Trophoblast cell (in vitro differentiated cells and primary cell): ENCODE measurements around the gene RAB27B.

ENCODE experiments used
- DNase-seq, 2 donors: peaks; one replicate each; pipeline ENCODE4 v3.0.0-alpha.2; 2016
- H2AFZ ChIP-seq: 2 replicates; pipeline ENCODE4 v1.6.1; 2013; ENCODE audit warnings: low read length, moderate library complexity, mild to moderate bottlenecking; ENCODE audit not compliant: insufficient read depth, poor library complexity
- H2AK5ac ChIP-seq: 2 replicates; pipeline ENCODE4 v1.6.1; 2013; ENCODE audit warnings: mild to moderate bottlenecking, low read length
- H2BK120ac ChIP-seq: 2 replicates; pipeline ENCODE4 v1.6.1; 2013; ENCODE audit warnings: low read length, mild to moderate bottlenecking, moderate library complexity; ENCODE audit not compliant: insufficient read depth, poor library complexity
- H2BK12ac ChIP-seq: 2 replicates; pipeline ENCODE4 v1.6.1; 2013; ENCODE audit warnings: mild to moderate bottlenecking, low read length, moderate library complexity
- H2BK5ac ChIP-seq: 2 replicates; pipeline ENCODE4 v1.6.1; 2013; ENCODE audit warnings: low read length, low read depth, moderate library complexity, mild to moderate bottlenecking; ENCODE audit not compliant: poor library complexity
- H3K14ac ChIP-seq: 2 replicates; pipeline ENCODE4 v1.6.1; 2013; ENCODE audit warnings: mild to moderate bottlenecking, low read length
- H3K18ac ChIP-seq: 2 replicates; pipeline ENCODE4 v1.6.1; 2013; ENCODE audit warnings: mild to moderate bottlenecking, low read length
- H3K23ac ChIP-seq: 2 replicates; pipeline ENCODE4 v1.6.1; 2013; ENCODE audit warnings: low read length
- H3K27ac ChIP-seq: 2 replicates; pipeline ENCODE4 v1.5.1; 2013; ENCODE audit warnings: low read depth, mild to moderate bottlenecking, inconsistent platforms, low read length, moderate library complexity
- H3K27me3 ChIP-seq: 2 replicates; pipeline ENCODE4 v1.6.1; 2013; ENCODE audit warnings: inconsistent platforms, mild to moderate bottlenecking, low read length, moderate library complexity; ENCODE audit not compliant: insufficient read depth
- H3K36me3 ChIP-seq, 2 experiments: 1 replicate in 1 of 2; 2 replicates in 1 of 2; pipeline ENCODE4 v1.6.1; 2013; ENCODE audit warnings: low read length in 2 of 2, mild to moderate bottlenecking in 2 of 2, moderate library complexity in 1 of 2; ENCODE audit not compliant: insufficient read depth in 2 of 2, control insufficient read depth in 1 of 2
- H3K4ac ChIP-seq: 2 replicates; pipeline ENCODE4 v1.6.1; 2013; ENCODE audit warnings: low read depth, mild to moderate bottlenecking, low read length, moderate library complexity
- H3K4me1 ChIP-seq, 2 experiments: 1 replicate in 1 of 2; 2 replicates in 1 of 2; pipeline ENCODE4 v1.6.1; 2013; ENCODE audit warnings: low read length in 2 of 2, mild to moderate bottlenecking in 2 of 2, moderate library complexity in 1 of 2; ENCODE audit not compliant: insufficient read depth in 2 of 2, control insufficient read depth in 1 of 2
- H3K4me2 ChIP-seq: 2 replicates; pipeline ENCODE4 v1.6.1; 2013; ENCODE audit warnings: inconsistent platforms, mild to moderate bottlenecking, low read length, moderate library complexity
- H3K4me3 ChIP-seq: 2 replicates; pipeline ENCODE4 v1.5.1; 2013; ENCODE audit warnings: mild to moderate bottlenecking, low read depth, low read length, inconsistent platforms
- H3K79me1 ChIP-seq: one replicate; pipeline ENCODE4 v1.6.1; 2013; ENCODE audit warnings: low read length
- H3K79me2 ChIP-seq: 2 replicates; pipeline ENCODE4 v1.6.1; 2013; ENCODE audit warnings: low read length, mild to moderate bottlenecking; ENCODE audit not compliant: control insufficient read depth, insufficient read depth, poor library complexity
- H3K9ac ChIP-seq: 2 replicates; pipeline ENCODE4 v1.6.1; 2013; ENCODE audit warnings: mild to moderate bottlenecking, low read length
- H3K9me3 ChIP-seq: 2 replicates; pipeline ENCODE4 v1.6.1; 2013; ENCODE audit warnings: low read depth, mild to moderate bottlenecking, control low read depth, inconsistent platforms, low read length; ENCODE audit not compliant: insufficient read depth
- H4K12ac ChIP-seq: 2 replicates; pipeline ENCODE4 v1.6.1; 2013; ENCODE audit warnings: low read depth, mild to moderate bottlenecking, low read length, moderate library complexity
- H4K8ac ChIP-seq: 2 replicates; pipeline ENCODE4 v1.6.1; 2013; ENCODE audit warnings: low read depth, mild to moderate bottlenecking, low read length, moderate library complexity
- H4K91ac ChIP-seq: one replicate; pipeline ENCODE4 v1.6.1; 2013; ENCODE audit warnings: low read depth, mild to moderate bottlenecking, low read length, moderate library complexity
- WGBS: extraction: QIAGEN DNeasy Blood & Tissue Kit; methylation state at CpG from one replicate; pipeline ENCODE4 v1.1.7; 2013; ENCODE audit warnings: missing lambda C conversion rate; ENCODE audit not compliant: insufficient read length, insufficient coverage; ENCODE audit errors: extremely low coverage; 5-methylcytosine and 5-hydroxymethylcytosine counted together

Gene RAB27B

DNA sequence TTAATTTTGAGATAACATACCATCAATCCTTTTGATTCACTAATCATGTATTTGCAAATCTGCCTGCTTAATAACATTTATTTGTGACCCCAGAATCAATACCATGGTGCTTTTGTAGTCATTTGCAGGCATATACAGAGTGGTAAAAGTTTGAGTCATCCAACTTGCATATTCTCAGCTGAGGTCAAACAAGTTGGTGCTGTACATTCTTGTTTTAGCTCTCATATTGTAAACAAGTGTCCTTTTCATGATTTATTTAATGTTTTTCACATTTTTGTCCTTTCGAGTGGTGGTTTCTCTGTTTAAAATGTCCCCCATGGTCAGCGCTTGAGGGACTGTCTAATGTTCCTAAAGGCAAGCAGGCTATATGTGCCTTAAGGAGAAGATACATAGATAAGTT lies 17.5 kb downstream of the RAB27B start:
- Histone ChIP-seq H3K18ac (no peak overlapping the region), H3K9ac (no peak overlapping the region), H3K4ac (no peak overlapping the region), H4K12ac (no peak overlapping the region), H2BK12ac (no peak overlapping the region), H3K4me3 (no peak overlapping the region), H2BK5ac (no peak overlapping the region), H3K23ac (no peak overlapping the region), H3K4me2 (no peak overlapping the region), H3K79me2 (no peaks in the 10 kb centered on the region), H4K8ac (no peak overlapping the region), H3K36me3 (no peaks in the 10 kb centered on the region), H4K91ac (no peak overlapping the region), H3K14ac (no peak overlapping the region), H3K27ac (no peak overlapping the region), H3K27me3 (no peaks in the 10 kb centered on the region), H2AK5ac (no peak overlapping the region), H3K9me3 (no peaks in the 10 kb centered on the region), H2BK120ac (no peak overlapping the region), H3K79me1 (no peaks in the 10 kb centered on the region), H2AFZ (no peak overlapping the region), H3K4me1 (no peaks in the 10 kb centered on the region)
- no CpG with 5 or more reads among the region's 2 CpGs for WGBS
- DNase-seq: no peak

- H3K4me1 ChIP-seq: no peaks in the 10 kb centered on the region
- no peak overlapping the region for H4K91ac ChIP-seq
- DNase-seq: no peak
- H3K4me3 ChIP-seq: no peak overlapping the region
- H4K8ac ChIP-seq: no peak overlapping the region
- no peak overlapping the region for H2BK5ac ChIP-seq
- no peak overlapping the region for H4K12ac ChIP-seq
- no peaks in the 10 kb centered on the region for H3K36me3 ChIP-seq
- H2AK5ac ChIP-seq: no peak overlapping the region
- H3K4ac ChIP-seq: no peak overlapping the region
- no peak overlapping the region for H3K27ac ChIP-seq
- H3K9me3 ChIP-seq: no peaks in the 10 kb centered on the region
- H3K79me2 ChIP-seq: no peaks in the 10 kb centered on the region
- no peak overlapping the region for H2BK12ac ChIP-seq
- H3K27me3 ChIP-seq: no peaks in the 10 kb centered on the region
- H2BK120ac ChIP-seq: no peak overlapping the region
- H3K4me2 ChIP-seq: no peak overlapping the region
- H2AFZ ChIP-seq: no peak overlapping the region
- WGBS: no CpG with 5 or more reads among the region's 1 CpG
- no peak overlapping the region for H3K18ac ChIP-seq
- no peaks in the 10 kb centered on the region for H3K79me1 ChIP-seq
- H3K23ac ChIP-seq: no peak overlapping the region
- no peak overlapping the region for H3K9ac ChIP-seq
- no peak overlapping the region for H3K14ac ChIP-seq
Measured at GRCh38 chr18:54848121-54848520, 19.8 kb downstream of the RAB27B start.

DNA sequence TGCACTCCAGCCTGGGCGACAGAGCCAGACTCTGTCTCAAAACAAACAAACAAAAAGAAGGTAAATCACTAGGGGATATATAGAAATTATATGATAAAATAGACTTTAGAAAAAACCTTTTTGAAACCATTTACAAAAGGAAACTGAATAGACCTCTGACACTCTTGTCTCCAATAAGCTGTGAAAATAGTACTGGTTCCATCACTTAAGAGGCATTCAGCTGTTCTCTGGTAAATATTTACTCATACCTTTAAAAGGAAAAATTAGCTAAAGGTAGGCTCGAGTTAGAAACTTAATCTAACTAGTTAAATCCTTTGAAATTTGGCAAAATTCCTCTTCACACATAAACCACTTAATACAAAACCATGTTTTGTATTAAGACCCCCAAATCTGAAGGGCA lies 21.4 kb downstream of the RAB27B start:
- Histone ChIP-seq H3K79me2 (no peaks in the 10 kb centered on the region), H3K23ac (no peak overlapping the region), H3K9ac (no peak overlapping the region), H4K12ac (no peak overlapping the region), H3K36me3 (no peaks in the 10 kb centered on the region), H2AK5ac (no peak overlapping the region), H3K4ac (no peak overlapping the region), H3K4me3 (no peak overlapping the region), H2BK12ac (no peak overlapping the region), H4K91ac (no peak overlapping the region), H3K27ac (no peak overlapping the region), H2AFZ (no peak overlapping the region), H3K9me3 (no peaks in the 10 kb centered on the region), H3K14ac (no peak overlapping the region), H3K27me3 (no peaks in the 10 kb centered on the region), H4K8ac (no peak overlapping the region), H2BK120ac (no peak overlapping the region), H3K4me1 (no peaks in the 10 kb centered on the region), H2BK5ac (no peak overlapping the region), H3K18ac (no peak overlapping the region), H3K79me1 (no peaks in the 10 kb centered on the region), H3K4me2 (no peak overlapping the region)
- no peak for DNase-seq
- no CpG with 5 or more reads among the region's 2 CpGs for whole genome bisulfite sequencing

DNA sequence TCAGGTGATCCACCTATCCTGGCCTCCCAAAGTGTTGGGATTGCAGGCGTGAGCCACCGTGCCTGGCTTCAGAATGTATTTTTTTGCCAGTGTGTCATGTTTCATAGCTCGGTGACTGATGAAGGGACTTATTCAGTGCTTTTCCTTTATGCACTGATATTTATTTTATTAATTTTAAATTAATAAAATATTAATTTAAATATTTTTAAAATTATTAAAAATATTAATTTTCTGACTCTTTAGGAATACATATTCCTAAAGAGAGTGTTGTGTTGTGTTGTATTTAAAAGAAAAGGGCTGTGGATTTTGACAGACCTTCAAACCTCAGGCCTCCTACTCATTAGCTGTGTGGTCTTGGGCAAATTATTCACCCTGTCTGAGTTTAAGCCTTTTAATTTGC lies 22.3 kb downstream of the RAB27B start:
- H3K27me3 ChIP-seq: no peaks in the 10 kb centered on the region
- no peak overlapping the region for H3K27ac ChIP-seq
- no peaks in the 10 kb centered on the region for H3K4me1 ChIP-seq
- no peak overlapping the region for H4K91ac ChIP-seq
- H3K18ac ChIP-seq: no peak overlapping the region
- no peak overlapping the region for H3K23ac ChIP-seq
- H3K4ac ChIP-seq: no peak overlapping the region
- no peak overlapping the region for H2BK12ac ChIP-seq
- no peak overlapping the region for H3K9ac ChIP-seq
- H3K14ac ChIP-seq: no peak overlapping the region
- no peak overlapping the region for H3K4me3 ChIP-seq
- no peak overlapping the region for H4K12ac ChIP-seq
- H3K36me3 ChIP-seq: no peaks in the 10 kb centered on the region
- H3K9me3 ChIP-seq: no peaks in the 10 kb centered on the region
- H2AFZ ChIP-seq: no peak overlapping the region
- no peaks in the 10 kb centered on the region for H3K79me1 ChIP-seq
- WGBS: no CpG with 5 or more reads among the region's 3 CpGs
- no peak overlapping the region for H3K4me2 ChIP-seq
- DNase-seq: no peak
- H2BK5ac ChIP-seq: no peak overlapping the region
- H4K8ac ChIP-seq: no peak overlapping the region
- no peaks in the 10 kb centered on the region for H3K79me2 ChIP-seq
- H2AK5ac ChIP-seq: no peak overlapping the region
- H2BK120ac ChIP-seq: no peak overlapping the region
